Measurements from ENCODE around the gene ELF3.

DNA sequence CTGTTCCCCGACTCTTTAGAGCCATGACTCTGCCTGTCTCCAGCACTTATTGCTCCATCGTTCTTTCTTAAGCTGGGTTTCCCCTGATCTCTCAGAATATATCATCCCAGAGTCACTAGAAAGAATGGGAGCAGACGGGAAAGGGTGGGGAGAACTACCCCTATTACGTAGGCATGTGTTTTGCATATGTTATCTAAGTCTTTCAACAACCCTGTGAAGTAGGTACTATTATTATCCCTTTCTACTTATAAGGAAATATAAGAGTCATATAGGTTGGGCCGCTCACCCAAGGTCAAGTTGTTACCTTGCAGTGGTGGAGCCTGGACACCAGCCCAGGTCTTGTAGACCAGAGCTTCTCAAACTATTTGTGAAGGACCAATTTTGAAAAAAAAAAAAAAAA, 38.7 kb downstream of the ELF3 start:
- TF ChIP-seq, protein P1, sequence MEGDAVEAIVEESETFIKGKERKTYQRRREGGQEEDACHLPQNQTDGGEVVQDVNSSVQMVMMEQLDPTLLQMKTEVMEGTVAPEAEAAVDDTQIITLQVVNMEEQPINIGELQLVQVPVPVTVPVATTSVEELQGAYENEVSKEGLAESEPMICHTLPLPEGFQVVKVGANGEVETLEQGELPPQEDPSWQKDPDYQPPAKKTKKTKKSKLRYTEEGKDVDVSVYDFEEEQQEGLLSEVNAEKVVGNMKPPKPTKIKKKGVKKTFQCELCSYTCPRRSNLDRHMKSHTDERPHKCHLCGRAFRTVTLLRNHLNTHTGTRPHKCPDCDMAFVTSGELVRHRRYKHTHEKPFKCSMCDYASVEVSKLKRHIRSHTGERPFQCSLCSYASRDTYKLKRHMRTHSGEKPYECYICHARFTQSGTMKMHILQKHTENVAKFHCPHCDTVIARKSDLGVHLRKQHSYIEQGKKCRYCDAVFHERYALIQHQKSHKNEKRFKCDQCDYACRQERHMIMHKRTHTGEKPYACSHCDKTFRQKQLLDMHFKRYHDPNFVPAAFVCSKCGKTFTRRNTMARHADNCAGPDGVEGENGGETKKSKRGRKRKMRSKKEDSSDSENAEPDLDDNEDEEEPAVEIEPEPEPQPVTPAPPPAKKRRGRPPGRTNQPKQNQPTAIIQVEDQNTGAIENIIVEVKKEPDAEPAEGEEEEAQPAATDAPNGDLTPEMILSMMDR (conservative IDR thresholded peaks at IDR 0.05; ENCODE audit: low read depth in 2 of 2), result no peak
- TF ChIP-seq POLR2AphosphoS5 (IDR thresholded peaks at IDR 0.05; ENCODE audit: low read depth) (no peak), EZH2 (IDR thresholded peaks at IDR 0.05; ENCODE audit: low read depth, unreplicated experiment) (no peak)
- TF ChIP-seq, protein P2, sequence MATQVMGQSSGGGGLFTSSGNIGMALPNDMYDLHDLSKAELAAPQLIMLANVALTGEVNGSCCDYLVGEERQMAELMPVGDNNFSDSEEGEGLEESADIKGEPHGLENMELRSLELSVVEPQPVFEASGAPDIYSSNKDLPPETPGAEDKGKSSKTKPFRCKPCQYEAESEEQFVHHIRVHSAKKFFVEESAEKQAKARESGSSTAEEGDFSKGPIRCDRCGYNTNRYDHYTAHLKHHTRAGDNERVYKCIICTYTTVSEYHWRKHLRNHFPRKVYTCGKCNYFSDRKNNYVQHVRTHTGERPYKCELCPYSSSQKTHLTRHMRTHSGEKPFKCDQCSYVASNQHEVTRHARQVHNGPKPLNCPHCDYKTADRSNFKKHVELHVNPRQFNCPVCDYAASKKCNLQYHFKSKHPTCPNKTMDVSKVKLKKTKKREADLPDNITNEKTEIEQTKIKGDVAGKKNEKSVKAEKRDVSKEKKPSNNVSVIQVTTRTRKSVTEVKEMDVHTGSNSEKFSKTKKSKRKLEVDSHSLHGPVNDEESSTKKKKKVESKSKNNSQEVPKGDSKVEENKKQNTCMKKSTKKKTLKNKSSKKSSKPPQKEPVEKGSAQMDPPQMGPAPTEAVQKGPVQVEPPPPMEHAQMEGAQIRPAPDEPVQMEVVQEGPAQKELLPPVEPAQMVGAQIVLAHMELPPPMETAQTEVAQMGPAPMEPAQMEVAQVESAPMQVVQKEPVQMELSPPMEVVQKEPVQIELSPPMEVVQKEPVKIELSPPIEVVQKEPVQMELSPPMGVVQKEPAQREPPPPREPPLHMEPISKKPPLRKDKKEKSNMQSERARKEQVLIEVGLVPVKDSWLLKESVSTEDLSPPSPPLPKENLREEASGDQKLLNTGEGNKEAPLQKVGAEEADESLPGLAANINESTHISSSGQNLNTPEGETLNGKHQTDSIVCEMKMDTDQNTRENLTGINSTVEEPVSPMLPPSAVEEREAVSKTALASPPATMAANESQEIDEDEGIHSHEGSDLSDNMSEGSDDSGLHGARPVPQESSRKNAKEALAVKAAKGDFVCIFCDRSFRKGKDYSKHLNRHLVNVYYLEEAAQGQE (IDR thresholded peaks at IDR 0.05; ENCODE audit: unreplicated experiment), result no peak

All from GM23338 (cell line).